Measurements from ENCODE around the gene MGAT5B. TPM values are rescaled to one million over a fixed set of nuclear protein-coding genes. Genes with fewer than 3 reads are reported as not detected.

The MGAT5B gene
- total RNA-seq, 1 experiment from 2014 or later, result 4.4 TPM

GRCh38 chr17:76886395-76886794 lies 18.2 kb downstream of the MGAT5B start:
- no peaks in the 10 kb centered on the region for H3K27me3 ChIP-seq (ENCODE audit: insufficient read depth, low read length)
- ATAC-seq, result no peak

GRCh38 chr17:76887802-76888201 lies 19.6 kb downstream of the MGAT5B start:
- BruUV-seq (replicated peaks), result no TSS peak
- Histone ChIP-seq H3K9ac (ENCODE audit: low read length) (no peak overlapping the region), H4K20me1 (ENCODE audit: insufficient read depth) (no peaks in the 10 kb centered on the region), H3K36me3 (ENCODE audit: control insufficient read depth in 1 of 2, insufficient read depth in 2 of 2, low read length in 2 of 2) (no peaks in the 10 kb centered on the region), H3K4me3 (replicated peaks in 1 of 2; ENCODE audit: low read depth in 1 of 2, low read length in 2 of 2) (no peak overlapping the region), H3K9me2 (ENCODE audit: insufficient read depth) (no peaks in the 10 kb centered on the region), H3K9me3 (ENCODE audit: control insufficient read depth in 1 of 2, insufficient read depth in 1 of 2, low read depth in 1 of 2, low read length in 2 of 2) (no peaks in the 10 kb centered on the region), H3K4me1 (ENCODE audit: control insufficient read depth in 1 of 2, insufficient read depth in 2 of 2, low read length in 2 of 2) (no peaks in the 10 kb centered on the region), H3K4me2 (ENCODE audit: low read length) (no peak overlapping the region), H3K27ac (ENCODE audit: low read depth, low read length) (no peak overlapping the region), H3K79me2 (ENCODE audit: insufficient read depth, low read length) (no peaks in the 10 kb centered on the region), H2AFZ (ENCODE audit: low read depth, low read length, poor library complexity, severe bottlenecking) (no peak overlapping the region), H3K27me3 (ENCODE audit: insufficient read depth, low read length) (no peaks in the 10 kb centered on the region)
- intact Hi-C loops (cut with micrococcal nuclease), result no loop called here
- DNase-seq (ENCODE audit: low read depth, low spot score) (no peak), ATAC-seq (peak; percentile 65)
- ChIA-PET POLR2A (no interaction called here), RAD21 (ENCODE audit: low non-redundant PET in 1 of 2, low total read pairs in 2 of 2, uncharacterized antibody in 2 of 2, unreplicated experiment in 2 of 2) (no interaction called here), CTCF (no interaction called here)
- TF ChIP-seq CTCF (IDR thresholded peaks at IDR 0.05 in 2 of 3, conservative IDR thresholded peaks at IDR 0.05 in 1 of 3; ENCODE audit: borderline replicate concordance in 1 of 3, insufficient read depth in 1 of 3, low read depth in 2 of 3, low read length in 2 of 3), result peak; percentile 32 to 42 (median 38); a peak in 4 of 6 replicates
- peak; percentile 53 for TF ChIP-seq RAD21 (IDR thresholded peaks at IDR 0.05; ENCODE audit: low read depth)
- no peak for TF ChIP-seq ATF3 (IDR thresholded peaks at IDR 0.05)

More at GRCh38 chr17:76886395-76886794, 18.2 kb downstream of the MGAT5B start:
- Histone ChIP-seq H3K79me2 (ENCODE audit: insufficient read depth, low read length) (no peaks in the 10 kb centered on the region), H3K4me3 (replicated peaks in 1 of 2; ENCODE audit: low read depth in 1 of 2, low read length in 2 of 2) (no peak overlapping the region), H2AFZ (ENCODE audit: low read depth, low read length, poor library complexity, severe bottlenecking) (no peak overlapping the region), H3K4me1 (ENCODE audit: control insufficient read depth in 1 of 2, insufficient read depth in 2 of 2, low read length in 2 of 2) (no peaks in the 10 kb centered on the region), H4K20me1 (ENCODE audit: insufficient read depth) (no peaks in the 10 kb centered on the region), H3K36me3 (ENCODE audit: control insufficient read depth in 1 of 2, insufficient read depth in 2 of 2, low read length in 2 of 2) (no peaks in the 10 kb centered on the region), H3K4me2 (ENCODE audit: low read length) (no peak overlapping the region), H3K9me3 (ENCODE audit: control insufficient read depth in 1 of 2, insufficient read depth in 1 of 2, low read depth in 1 of 2, low read length in 2 of 2) (no peaks in the 10 kb centered on the region), H3K27ac (ENCODE audit: low read depth, low read length) (no peak overlapping the region), H3K9me2 (ENCODE audit: insufficient read depth) (no peaks in the 10 kb centered on the region), H3K9ac (ENCODE audit: low read length) (no peak overlapping the region)
- TF ChIP-seq ZBTB33 (IDR thresholded peaks at IDR 0.05; ENCODE audit: extremely low read depth, insufficient replicate concordance, low read length), result no peak
- TF ChIP-seq ZNF274 (IDR thresholded peaks at IDR 0.05; ENCODE audit: low read depth, low read length), result no peak
- TF ChIP-seq POLR2A (IDR thresholded peaks at IDR 0.05; ENCODE audit: borderline replicate concordance, extremely low read depth, insufficient read depth, insufficient read length), result no peak
- TF ChIP-seq TCF7L2 (IDR thresholded peaks at IDR 0.05; ENCODE audit: borderline replicate concordance, extremely low read depth, insufficient read depth, insufficient read length), result no peak
- no peak for TF ChIP-seq EZH2phosphoT487 (IDR thresholded peaks at IDR 0.05; ENCODE audit: borderline replicate concordance)
- no peak for DNase-seq (ENCODE audit: low read depth, low spot score)
- intact Hi-C loops (cut with micrococcal nuclease), result no loop called here
- ChIA-PET POLR2A (no interaction called here), RAD21 (ENCODE audit: low non-redundant PET in 1 of 2, low total read pairs in 2 of 2, uncharacterized antibody in 2 of 2, unreplicated experiment in 2 of 2) (no interaction called here), CTCF (no interaction called here)
- BruUV-seq (replicated peaks), result no TSS peak
